GM23338 (cell line): Measurements from ENCODE around the gene COL8A1. TPM values are rescaled to one million over a fixed set of nuclear protein-coding genes. Genes with fewer than 3 reads are reported as not detected.

Experiments used
- ATAC-seq: fragments of 200-7000 bp; cut with Tn5 transposase; 3 replicates; pipeline ENCODE4 v1.9.1; 2020
- DNase-seq: peaks from one replicate; pipeline ENCODE4 v3.0.0-alpha.2; 2015; ENCODE audit warnings: low spot score
- H2AFZ ChIP-seq: fragments of 200-600 bp; sonication (generic); 2 replicates; pipeline ENCODE4 v1.8.0; 2016; ENCODE audit warnings: antibody characterized with exemption, mild to moderate bottlenecking, moderate library complexity
- H3F3A ChIP-seq: fragments of 200-600 bp; sonication (generic); replicated peaks from 2 replicates; pipeline ENCODE4 v1.8.0; 2017; ENCODE audit warnings: antibody characterized with exemption, mixed run types, low read depth
- H3K27ac ChIP-seq: fragments of 200-600 bp; sonication (generic); 2 replicates; pipeline ENCODE4 v1.6.1; 2016; ENCODE audit warnings: low read depth
- H3K27me3 ChIP-seq: fragments of 200-600 bp; sonication (generic); 2 replicates; pipeline ENCODE4 v1.8.0; 2016; ENCODE audit warnings: mild to moderate bottlenecking, mixed run types, moderate library complexity; ENCODE audit not compliant: insufficient read depth
- H3K36me3 ChIP-seq: fragments of 200-600 bp; sonication (generic); 2 replicates; pipeline ENCODE4 v1.8.0; 2016; ENCODE audit warnings: mild to moderate bottlenecking; ENCODE audit not compliant: insufficient read depth
- H3K4me1 ChIP-seq: fragments of 200-600 bp; sonication (generic); 2 replicates; pipeline ENCODE4 v1.8.0; 2016; ENCODE audit warnings: mild to moderate bottlenecking, moderate library complexity; ENCODE audit not compliant: insufficient read depth
- H3K4me2 ChIP-seq: fragments of 200-600 bp; sonication (generic); 2 replicates; pipeline ENCODE4 v1.7.1; 2017; ENCODE audit warnings: mixed run types
- H3K4me3 ChIP-seq: fragments of 200-600 bp; sonication (generic); 2 replicates; pipeline ENCODE4 v1.6.1; 2016; ENCODE audit warnings: mixed run types
- H3K79me2 ChIP-seq: fragments of 200-600 bp; sonication (generic); replicated peaks from 2 replicates; pipeline ENCODE4 v1.8.0; 2017; ENCODE audit warnings: mild to moderate bottlenecking; ENCODE audit not compliant: insufficient read depth
- H3K9me2 ChIP-seq: fragments of 200-600 bp; sonication (generic); 2 replicates; pipeline ENCODE4 v1.8.0; 2017; ENCODE audit not compliant: insufficient read depth
- H4K20me1 ChIP-seq: fragments of 200-600 bp; sonication (generic); replicated peaks from 2 replicates; pipeline ENCODE4 v1.8.0; 2017; ENCODE audit warnings: mild to moderate bottlenecking; ENCODE audit not compliant: insufficient read depth
- H3K27ac Mint-ChIP-seq: 2 replicates; pipeline ENCODE4 v1.8.0; 2020; ENCODE audit warnings: inconsistent platforms, mild to moderate bottlenecking, moderate library complexity, mixed read lengths
- H3K27me3 Mint-ChIP-seq: 3 replicates; pipeline ENCODE4 v1.8.0; 2022; ENCODE audit warnings: low read depth, mild to moderate bottlenecking, moderate library complexity, mixed read lengths, inconsistent platforms; ENCODE audit not compliant: insufficient read depth, poor library complexity
- H3K36me3 Mint-ChIP-seq: 3 replicates; pipeline ENCODE4 v1.8.0; 2021; ENCODE audit warnings: low read depth, mild to moderate bottlenecking, inconsistent platforms, moderate library complexity, mixed read lengths
- H3K4me1 Mint-ChIP-seq: 3 replicates; pipeline ENCODE4 v1.8.0; 2020; ENCODE audit warnings: mild to moderate bottlenecking, inconsistent platforms, mixed read lengths
- H3K4me3 Mint-ChIP-seq: 3 replicates; pipeline ENCODE4 v1.8.0; 2021; ENCODE audit warnings: moderate library complexity, mild to moderate bottlenecking, inconsistent platforms, mixed read lengths
- H3K9me3 Mint-ChIP-seq: 3 replicates; pipeline ENCODE4 v1.8.0; 2020; ENCODE audit warnings: moderate library complexity, mild to moderate bottlenecking, inconsistent platforms, mixed read lengths
- CTCF ChIP-seq, 2 experiments: fragments of 200-600 bp in 1 of 2; sonication (generic) in 1 of 2; conservative IDR thresholded peaks; 2 replicates each; pipeline versions ENCODE4 v1.5.1 to v1.6.1; 2016 to 2017; ENCODE audit warnings: antibody characterized with exemption in 2 of 2, low read depth in 2 of 2, mild to moderate bottlenecking in 2 of 2, moderate library complexity in 1 of 2
- ETS1 ChIP-seq: IDR thresholded peaks from 2 replicates; pipeline ENCODE4 v1.6.1; 2016; ENCODE audit warnings: antibody characterized with exemption
- EZH2 ChIP-seq: fragments of 200-600 bp; sonication (generic); IDR thresholded peaks from one replicate; pipeline ENCODE4 v1.8.0; 2017; ENCODE audit warnings: antibody characterized with exemption, mild to moderate bottlenecking, low read depth; ENCODE audit not compliant: unreplicated experiment
- EZH2phosphoT487 ChIP-seq: fragments of 200-600 bp; sonication (generic); IDR thresholded peaks from one replicate; pipeline ENCODE4 v1.8.1; 2018; ENCODE audit warnings: antibody characterized with exemption; ENCODE audit not compliant: unreplicated experiment
- JUNB ChIP-seq: IDR thresholded peaks from one replicate; pipeline ENCODE4 v1.6.1; 2016; ENCODE audit warnings: antibody characterized with exemption; ENCODE audit not compliant: unreplicated experiment
- NANOG ChIP-seq: IDR thresholded peaks from 2 replicates; pipeline ENCODE4 v1.6.1; 2016; ENCODE audit warnings: antibody characterized with exemption, borderline replicate concordance
- POLR2AphosphoS5 ChIP-seq: IDR thresholded peaks from 2 replicates; pipeline ENCODE4 v1.6.1; 2016; ENCODE audit warnings: antibody characterized with exemption, low read depth
- REST ChIP-seq: IDR thresholded peaks from one replicate; pipeline ENCODE4 v1.6.1; 2018; ENCODE audit warnings: antibody characterized with exemption; ENCODE audit not compliant: unreplicated experiment
- STAT1 ChIP-seq: IDR thresholded peaks from one replicate; pipeline ENCODE4 v1.6.1; 2016; ENCODE audit warnings: antibody characterized with exemption; ENCODE audit not compliant: unreplicated experiment
- ZNF114 ChIP-seq: fragments of 250-450 bp; sonication (Bioruptor Pico); IDR thresholded peaks from 2 replicates; pipeline ENCODE4 v1.5.0; 2020; ENCODE audit warnings: mild to moderate bottlenecking, moderate library complexity
- ZNF462 ChIP-seq: fragments of 250-450 bp; sonication (Bioruptor Pico); IDR thresholded peaks from 2 replicates; pipeline ENCODE4 v1.5.0; 2020; ENCODE audit warnings: mild to moderate bottlenecking, moderate library complexity
- polyA plus RNA-seq: library from polyadenylated mRNA; unstranded; fragments of >200 nt; fragmentation: Nextera tagmentation; extraction: Ambion mirVana; gene quantifications from 2 replicates; pipeline ENCODE4 v1.2.1, GENCODE V29; 2016
- total RNA-seq: library from RNA; depleted of rRNA; stranded (reverse); fragments of >200 nt; shearing (Covaris generic); gene quantifications from 2 replicates; pipeline ENCODE4 v1.2.3, GENCODE V29; 2014

Gene COL8A1
- total and polyA plus RNA-seq, 2 experiments from 2014 or later = 0.26 to 0.97 TPM

GRCh38 chr3:99829844-99830243 lies 191.4 kb downstream of the COL8A1 start (continued):
- TF ChIP-seq NANOG (no peak), EZH2 (no peak), ZNF114 (CRISPR knock-in tag) (no peak), EZH2phosphoT487 (no peak), STAT1 (no peak), REST (no peak), JUNB (no peak), POLR2AphosphoS5 (no peak)

GRCh38 chr3:99833617-99834205 lies 195.3 kb downstream of the COL8A1 start:
- no peak for ATAC-seq
- peaks cover 3% of the 10 kb centered on the region; the same call in 1 of the 2 replicates for H3K4me1 ChIP-seq
- H3K36me3 Mint-ChIP-seq = no peaks in the 10 kb centered on the region; the same call in 2 of the 3 replicates
- TF ChIP-seq CTCF (conservative IDR thresholded peaks at IDR 0.05; ENCODE audit: low read depth in 2 of 2) (no peak), EZH2 (no peak), ETS1 (no peak), NANOG (no peak), ZNF462 (CRISPR knock-in tag) (no peak), EZH2phosphoT487 (no peak), ZNF114 (CRISPR knock-in tag) (no peak)

More at GRCh38 chr3:99833617-99834205, 195.3 kb downstream of the COL8A1 start:
- H3F3A ChIP-seq = no peaks in the 10 kb centered on the region
- H3K9me3 Mint-ChIP-seq = no peaks in the 10 kb centered on the region
- no peaks in the 10 kb centered on the region for H3K27me3 Mint-ChIP-seq
- H3K4me3 ChIP-seq = no peak overlapping the region
- DNase-seq = no peak
- no peak overlapping the region for H3K27ac Mint-ChIP-seq
- no peaks in the 10 kb centered on the region for H3K9me2 ChIP-seq
- H3K27ac ChIP-seq = no peak overlapping the region
- H3K4me2 ChIP-seq = no peak overlapping the region
- H3K27me3 ChIP-seq = no peaks in the 10 kb centered on the region
- no peak overlapping the region for H2AFZ ChIP-seq
- no peaks in the 10 kb centered on the region for H3K36me3 ChIP-seq
- peaks cover 11% of the 10 kb centered on the region; the same call in 1 of the 2 replicates for H4K20me1 ChIP-seq
- H3K4me1 Mint-ChIP-seq = peaks cover 5% of the 10 kb centered on the region; the same call in 2 of the 3 replicates
- H3K4me3 Mint-ChIP-seq = no peak overlapping the region
- peaks cover 83% of the 10 kb centered on the region for H3K79me2 ChIP-seq
